Stimulated activated memory B cell treated with anti-CD40 and anti-IgM and Interleukin-4, amounts not matched to agents 10 μg/mL and 1 μg/mL and 100 μg/mL, for 72 hours (primary cell): ENCODE data around the gene UBE2G2.

Experiments used
- ATAC-seq: fragments of 150-1000 bp; cut with Tn5 transposase; 2 replicates; pipeline ENCODE4 v1.10.0; 2021
- H3K27ac Mint-ChIP-seq: one replicate; pipeline ENCODE4 v1.8.0; 2022; ENCODE audit warnings: mild to moderate bottlenecking, mixed read lengths
- H3K27me3 Mint-ChIP-seq: one replicate; pipeline ENCODE4 v1.8.0; 2022; ENCODE audit warnings: mixed read lengths
- H3K36me3 Mint-ChIP-seq: one replicate; pipeline ENCODE4 v1.8.0; 2022; ENCODE audit warnings: mixed read lengths
- H3K4me1 Mint-ChIP-seq: one replicate; pipeline ENCODE4 v1.8.0; 2022; ENCODE audit warnings: mixed read lengths
- H3K4me3 Mint-ChIP-seq: one replicate; pipeline ENCODE4 v1.8.0; 2022; ENCODE audit warnings: mild to moderate bottlenecking, moderate library complexity, mixed read lengths
- H3K9me3 Mint-ChIP-seq: one replicate; pipeline ENCODE4 v1.8.0; 2022; ENCODE audit warnings: mixed read lengths

Gene UBE2G2

DNA sequence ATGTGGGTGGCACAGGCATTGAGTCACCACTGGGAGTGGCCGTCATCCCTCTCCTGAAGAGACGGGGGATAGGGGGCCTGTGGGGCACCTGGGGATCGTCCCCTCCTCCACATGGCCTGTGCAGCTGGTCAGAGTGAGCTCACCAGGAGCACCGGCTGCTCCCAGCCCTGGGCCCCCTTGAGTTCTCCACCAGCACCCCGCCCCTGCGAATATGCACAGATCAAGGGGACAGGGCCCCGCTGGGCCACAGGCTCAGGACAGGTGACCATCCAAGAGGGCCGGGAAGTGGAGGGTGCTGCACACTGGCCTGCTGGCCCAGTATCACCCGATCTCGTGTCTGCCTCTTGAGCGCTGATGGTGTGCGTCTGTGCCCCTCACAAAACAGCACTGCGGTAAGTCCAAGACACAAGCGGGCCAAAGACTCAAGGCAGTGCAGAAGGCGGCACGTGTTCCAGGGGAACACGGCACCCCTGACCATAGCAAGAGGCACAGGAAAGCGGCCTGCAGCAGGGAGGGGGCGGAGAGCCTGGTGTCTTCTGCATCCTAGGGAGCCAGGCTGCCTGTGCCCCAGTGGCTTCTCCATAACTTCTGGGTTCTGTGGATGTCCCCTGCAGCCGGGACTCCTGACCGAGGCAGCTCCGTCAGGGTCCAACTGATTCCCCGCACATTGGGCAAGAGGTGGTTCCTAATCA is 72.1 kb downstream of the UBE2G2 start:
- Mint-ChIP-seq H3K4me1 (no peaks in the 10 kb centered on the region), H3K9me3 (no peaks in the 10 kb centered on the region), H3K27me3 (peaks cover 65% of the 10 kb centered on the region), H3K36me3 (no peaks in the 10 kb centered on the region), H3K4me3 (no peak overlapping the region), H3K27ac (no peak overlapping the region)
- no peak for ATAC-seq

DNA sequence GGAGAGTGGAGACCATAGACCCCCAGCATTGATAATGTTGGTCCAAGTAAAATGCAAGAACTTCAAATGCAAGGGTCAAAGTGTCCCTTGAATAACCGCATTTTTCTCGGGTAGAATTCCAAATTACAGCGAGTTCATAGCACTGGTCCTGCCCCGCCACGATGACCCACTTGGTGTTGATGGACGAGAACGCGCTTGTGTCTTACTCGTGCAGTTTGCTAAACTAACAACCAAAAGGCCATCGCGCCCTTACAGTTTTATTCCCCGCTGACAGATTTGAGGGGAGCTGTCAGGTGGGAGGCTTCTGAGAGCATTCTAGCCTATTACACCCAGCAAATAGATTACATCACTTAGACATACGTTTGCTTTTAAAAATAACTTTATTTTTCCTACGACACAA is 72.9 kb downstream of the UBE2G2 start:
- peaks cover 73% of the 10 kb centered on the region for H3K27me3 Mint-ChIP-seq
- H3K4me1 Mint-ChIP-seq: no peaks in the 10 kb centered on the region
- no peaks in the 10 kb centered on the region for H3K36me3 Mint-ChIP-seq
- no peak for ATAC-seq
- no peak overlapping the region for H3K27ac Mint-ChIP-seq
- no peaks in the 10 kb centered on the region for H3K9me3 Mint-ChIP-seq
- no peak overlapping the region for H3K4me3 Mint-ChIP-seq

DNA sequence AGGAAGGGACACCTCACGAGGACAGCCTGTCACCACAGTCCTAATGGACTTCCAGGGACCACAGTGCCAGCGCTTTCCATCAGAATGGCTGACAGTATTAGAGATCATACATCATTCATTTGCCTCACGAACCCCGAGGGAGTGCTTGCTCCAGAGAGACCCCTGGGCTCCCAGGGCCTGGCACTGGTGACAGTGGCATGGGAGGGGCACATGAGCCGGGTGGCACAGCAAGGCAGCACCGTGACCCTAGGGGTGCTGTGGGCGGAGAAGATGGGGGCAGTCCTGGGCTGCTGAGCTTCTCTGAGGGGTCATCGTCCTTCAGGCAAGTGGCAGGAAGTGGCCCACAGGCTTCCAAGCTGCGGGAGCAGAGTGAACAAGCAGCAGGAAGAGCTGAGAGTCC is 73.9 kb downstream of the UBE2G2 start:
- H3K27me3 Mint-ChIP-seq: peaks cover 82% of the 10 kb centered on the region
- H3K9me3 Mint-ChIP-seq: no peaks in the 10 kb centered on the region
- ATAC-seq: no peak
- no peak overlapping the region for H3K27ac Mint-ChIP-seq
- H3K36me3 Mint-ChIP-seq: no peaks in the 10 kb centered on the region
- no peak overlapping the region for H3K4me3 Mint-ChIP-seq
- H3K4me1 Mint-ChIP-seq: peaks cover 8% of the 10 kb centered on the region

DNA sequence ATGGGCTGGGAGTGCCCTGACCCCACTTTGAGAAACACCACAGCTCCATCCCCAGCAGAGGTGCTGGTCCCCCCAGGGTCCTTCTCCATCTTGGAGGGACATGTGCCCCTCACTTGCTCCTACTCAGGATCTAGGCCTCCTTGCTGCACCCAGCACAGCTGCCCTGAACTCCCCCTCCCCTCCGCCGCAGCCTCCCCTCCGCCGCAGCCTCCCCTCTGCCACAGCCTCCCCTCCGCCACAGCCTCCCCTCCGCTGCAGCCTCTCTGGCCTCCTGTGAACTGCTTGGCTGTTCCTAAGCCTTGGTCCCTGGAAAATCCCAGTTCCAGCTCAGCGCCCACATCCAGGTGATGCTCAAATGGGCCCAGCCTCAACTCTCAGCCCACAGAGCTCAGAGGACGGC is 74.3 kb downstream of the UBE2G2 start:
- Mint-ChIP-seq H3K4me3 (no peak overlapping the region), H3K4me1 (peaks cover 8% of the 10 kb centered on the region), H3K36me3 (no peaks in the 10 kb centered on the region), H3K9me3 (no peaks in the 10 kb centered on the region), H3K27me3 (peaks cover 83% of the 10 kb centered on the region), H3K27ac (no peak overlapping the region)
- ATAC-seq: no peak

DNA sequence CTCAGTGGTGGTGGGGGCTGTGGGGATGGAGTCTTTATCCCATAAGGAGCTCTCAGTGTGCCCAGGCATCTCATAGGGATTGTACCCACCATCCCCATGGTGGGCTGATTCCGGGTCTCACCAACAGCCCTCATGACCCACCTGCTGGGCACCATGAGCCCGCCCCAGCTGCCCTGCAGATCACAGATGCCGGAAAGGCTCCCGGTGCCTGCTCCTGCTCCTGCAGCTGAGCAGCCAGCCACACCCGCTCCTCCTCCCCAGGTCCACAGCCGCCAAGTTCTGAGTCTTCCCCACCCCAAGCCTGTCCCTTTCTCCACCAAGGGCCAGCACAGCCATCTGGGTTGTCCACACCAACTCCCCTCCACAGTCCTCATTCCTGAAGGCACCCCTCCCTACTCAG is 74.8 kb downstream of the UBE2G2 start:
- Mint-ChIP-seq H3K4me3 (no peak overlapping the region), H3K27me3 (peaks cover 82% of the 10 kb centered on the region), H3K4me1 (peaks cover 8% of the 10 kb centered on the region), H3K27ac (no peak overlapping the region), H3K36me3 (no peaks in the 10 kb centered on the region), H3K9me3 (no peaks in the 10 kb centered on the region)
- no peak for ATAC-seq

DNA sequence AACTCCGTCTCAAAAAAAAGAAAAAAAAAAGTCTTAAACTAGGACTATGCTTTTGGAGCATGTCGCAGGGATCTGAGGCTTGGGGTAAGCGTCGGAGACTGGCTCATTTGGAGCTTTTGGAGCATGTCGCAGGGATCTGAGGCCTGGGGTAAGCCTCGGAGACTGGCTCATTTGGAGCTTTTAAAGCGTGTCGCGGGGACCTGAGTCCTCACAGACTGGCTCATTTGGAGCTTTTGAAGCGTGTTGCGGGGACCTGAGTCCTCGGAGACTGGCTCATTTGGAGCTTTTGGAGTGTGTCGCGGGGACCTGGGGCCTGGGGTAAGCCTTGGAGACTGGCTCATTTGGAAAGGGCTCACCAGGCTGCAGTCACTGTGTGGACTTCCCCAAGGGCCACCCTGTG is 76.7 kb downstream of the UBE2G2 start:
- peaks cover 8% of the 10 kb centered on the region for H3K4me1 Mint-ChIP-seq
- H3K27ac Mint-ChIP-seq: no peak overlapping the region
- no peaks in the 10 kb centered on the region for H3K36me3 Mint-ChIP-seq
- no peak overlapping the region for H3K4me3 Mint-ChIP-seq
- no peak for ATAC-seq
- H3K9me3 Mint-ChIP-seq: no peaks in the 10 kb centered on the region
- H3K27me3 Mint-ChIP-seq: peaks cover 88% of the 10 kb centered on the region

DNA sequence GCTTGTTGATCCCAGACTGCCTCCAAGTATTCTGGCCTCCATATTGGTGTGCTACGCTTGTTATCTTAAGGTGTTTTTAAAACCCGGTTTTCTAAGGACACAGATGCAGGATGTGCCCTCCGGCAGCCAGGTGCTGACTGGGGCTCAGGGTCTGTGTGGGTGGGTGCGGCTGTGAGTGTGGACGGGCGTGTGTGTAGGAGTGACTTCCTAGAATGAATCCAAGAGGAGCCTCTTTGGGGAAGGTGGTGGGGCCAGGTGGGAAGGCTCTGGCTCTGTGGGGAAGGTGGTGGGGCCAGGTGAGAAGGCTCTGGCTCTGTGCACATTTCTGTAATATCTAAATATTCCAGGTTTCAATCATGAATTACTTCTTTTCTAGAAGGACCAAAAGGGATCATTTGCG is 77.4 kb downstream of the UBE2G2 start:
- ATAC-seq: no peak
- H3K27ac Mint-ChIP-seq: no peak overlapping the region
- H3K4me1 Mint-ChIP-seq: peaks cover 8% of the 10 kb centered on the region
- H3K27me3 Mint-ChIP-seq: peaks cover 89% of the 10 kb centered on the region
- no peaks in the 10 kb centered on the region for H3K36me3 Mint-ChIP-seq
- H3K9me3 Mint-ChIP-seq: no peaks in the 10 kb centered on the region
- H3K4me3 Mint-ChIP-seq: no peak overlapping the region

DNA sequence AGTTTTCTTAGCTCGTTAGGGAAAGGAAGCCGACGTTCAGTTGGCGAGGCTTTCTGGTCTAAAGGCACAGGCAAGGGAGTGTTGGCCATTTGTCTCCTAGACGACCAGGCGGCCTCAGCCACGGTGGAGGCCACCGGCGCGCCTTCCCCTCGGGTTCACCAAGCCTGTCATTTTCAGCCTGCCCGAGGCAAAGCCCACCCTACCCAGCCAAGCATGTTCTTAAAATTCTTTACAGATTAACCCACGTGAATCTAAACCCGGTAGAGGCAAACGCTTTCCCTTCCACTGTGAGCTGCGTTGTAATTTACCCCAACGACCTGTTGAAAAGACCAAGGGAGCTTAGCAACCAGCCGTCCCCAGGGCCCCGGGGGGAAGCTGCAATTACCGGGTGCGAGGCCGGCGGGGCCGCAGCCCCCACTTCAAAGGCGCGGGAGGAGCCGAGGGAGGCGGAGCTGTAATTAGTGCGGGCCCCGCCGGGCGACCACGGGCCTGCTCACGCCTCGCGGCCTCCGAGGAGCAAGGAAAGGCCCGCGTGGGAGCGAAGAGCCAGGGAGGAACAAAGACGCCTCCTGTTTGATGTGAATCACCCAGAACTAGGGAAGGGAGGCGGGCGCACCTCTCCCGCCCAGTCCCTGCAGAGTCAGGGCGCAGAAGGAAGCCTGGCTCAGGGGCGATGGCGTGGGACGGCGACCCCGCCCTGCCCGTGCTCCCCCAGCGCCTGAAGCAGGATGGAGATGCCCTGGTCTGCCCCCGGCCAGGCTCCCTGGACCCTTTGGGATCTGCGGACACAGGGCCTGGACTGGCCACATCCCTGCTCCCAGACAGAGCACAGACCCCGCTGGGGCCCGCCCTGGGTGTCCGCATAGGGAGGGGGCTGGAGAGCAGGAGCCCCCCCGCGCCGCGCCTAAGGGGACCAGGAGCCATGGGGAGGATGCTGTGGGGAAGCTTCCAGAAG is 78.2 kb downstream of the UBE2G2 start:
- H3K9me3 Mint-ChIP-seq: no peaks in the 10 kb centered on the region
- peaks cover 97% of the 10 kb centered on the region for H3K27me3 Mint-ChIP-seq
- H3K36me3 Mint-ChIP-seq: no peaks in the 10 kb centered on the region
- H3K4me3 Mint-ChIP-seq: no peak overlapping the region
- peak; percentile 39 for ATAC-seq
- no peak overlapping the region for H3K27ac Mint-ChIP-seq
- peaks cover 8% of the 10 kb centered on the region for H3K4me1 Mint-ChIP-seq

DNA sequence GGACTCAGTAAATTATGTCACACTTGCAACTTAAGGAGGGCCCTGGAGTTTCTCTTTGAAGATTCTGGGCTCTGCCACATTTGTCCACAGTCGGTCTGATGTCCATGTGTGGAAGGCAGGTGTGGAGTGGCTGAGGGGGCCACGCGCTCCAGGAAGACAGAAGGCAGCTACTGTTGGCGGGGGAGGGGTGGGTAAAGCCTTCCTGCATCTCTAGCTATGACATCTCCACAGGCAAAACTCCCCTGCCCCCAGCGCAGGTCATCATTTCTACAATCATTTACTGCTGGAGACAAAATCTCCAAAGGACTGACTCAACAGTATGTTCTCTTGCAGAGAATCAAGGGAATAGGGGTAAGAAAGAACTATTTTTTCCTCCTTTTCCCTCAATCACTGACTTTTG is 78.9 kb downstream of the UBE2G2 start:
- H3K27ac Mint-ChIP-seq: no peak overlapping the region
- peaks cover 8% of the 10 kb centered on the region for H3K4me1 Mint-ChIP-seq
- peaks cover 98% of the 10 kb centered on the region for H3K27me3 Mint-ChIP-seq
- no peaks in the 10 kb centered on the region for H3K36me3 Mint-ChIP-seq
- H3K9me3 Mint-ChIP-seq: no peaks in the 10 kb centered on the region
- no peak for ATAC-seq
- H3K4me3 Mint-ChIP-seq: no peak overlapping the region

DNA sequence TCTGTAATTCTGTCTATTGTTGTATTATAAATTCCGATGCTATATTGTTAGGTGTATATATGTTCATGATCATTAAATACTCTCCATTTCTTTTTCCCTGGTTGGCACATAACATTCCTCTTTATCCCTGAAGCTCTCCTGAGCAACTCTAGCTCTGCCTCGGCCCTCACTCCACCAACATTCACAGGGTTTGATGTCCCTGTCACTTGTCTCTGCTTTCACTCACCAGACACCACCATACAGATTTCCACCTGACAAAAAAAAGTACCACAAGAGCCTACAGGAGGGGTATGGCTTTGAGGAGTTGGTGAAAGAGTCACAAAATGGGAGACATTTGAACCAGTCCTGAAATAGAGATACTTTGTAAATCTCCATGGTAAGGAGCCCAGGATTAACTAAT is 81.5 kb downstream of the UBE2G2 start:
- Mint-ChIP-seq H3K4me3 (no peak overlapping the region), H3K36me3 (no peaks in the 10 kb centered on the region), H3K9me3 (no peaks in the 10 kb centered on the region), H3K4me1 (peaks cover 8% of the 10 kb centered on the region), H3K27ac (no peak overlapping the region), H3K27me3 (peaks cover 73% of the 10 kb centered on the region)
- no peak for ATAC-seq
